Measurements from ENCODE around the gene EEFSEC.

Gene EEFSEC

GRCh38 chr3:128218548-128219257 lies 65.4 kb downstream of the EEFSEC start:
- H3K9me3 ChIP-seq (ENCODE audit: control insufficient read depth, insufficient read depth, low read length), result peaks cover 16% of the 10 kb centered on the region
- H3K27me3 ChIP-seq (ENCODE audit: control insufficient read depth, insufficient read depth, low read length), result 0 out of 2 replicates have a peak, but pooled peaks cover 3% of the 10 kb centered on the region
- no peak overlapping the region for H3K9ac ChIP-seq (ENCODE audit: low read depth, low read length)
- H3K4me3 ChIP-seq (ENCODE audit: low read depth, low read length), result no peak overlapping the region
- H3K27ac ChIP-seq (ENCODE audit: low read depth, low read length), result no peak overlapping the region
- peaks cover 6% of the 10 kb centered on the region; the same call in 1 of the 2 replicates for H3K4me1 ChIP-seq (ENCODE audit: control insufficient read depth, insufficient read depth, low read length)
- no peaks in the 10 kb centered on the region for H3K36me3 ChIP-seq (ENCODE audit: control insufficient read depth, insufficient read depth, low read length)

DNA sequence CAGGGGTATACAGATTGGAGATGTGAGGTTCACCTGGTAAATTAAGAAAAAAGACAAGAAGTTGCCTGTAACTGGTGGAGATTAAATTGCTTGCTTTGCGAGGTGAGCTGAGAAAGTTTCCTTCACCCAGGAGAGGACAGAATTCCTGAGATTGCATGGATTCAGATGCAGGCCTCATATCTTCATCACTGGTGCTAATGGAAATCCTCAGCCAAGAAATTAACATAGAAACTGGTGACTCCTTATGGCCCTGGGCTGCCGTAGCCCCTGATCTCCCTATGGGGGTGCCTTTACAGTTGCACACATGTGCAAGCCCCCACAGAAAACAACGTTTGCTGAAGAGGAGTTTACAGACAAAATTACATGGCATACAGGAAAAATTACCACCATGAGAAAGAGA lies 68.0 kb downstream of the EEFSEC start:
- Histone ChIP-seq H3K4me3 (ENCODE audit: low read depth, low read length) (no peak overlapping the region), H3K36me3 (ENCODE audit: control insufficient read depth, insufficient read depth, low read length) (no peaks in the 10 kb centered on the region), H3K27ac (ENCODE audit: low read depth, low read length) (no peak overlapping the region), H3K9me3 (ENCODE audit: control insufficient read depth, insufficient read depth, low read length) (peaks cover 16% of the 10 kb centered on the region), H3K9ac (ENCODE audit: low read depth, low read length) (no peak overlapping the region), H3K4me1 (ENCODE audit: control insufficient read depth, insufficient read depth, low read length) (no peaks in the 10 kb centered on the region), H3K27me3 (ENCODE audit: control insufficient read depth, insufficient read depth, low read length) (no peaks in the 10 kb centered on the region)

DNA sequence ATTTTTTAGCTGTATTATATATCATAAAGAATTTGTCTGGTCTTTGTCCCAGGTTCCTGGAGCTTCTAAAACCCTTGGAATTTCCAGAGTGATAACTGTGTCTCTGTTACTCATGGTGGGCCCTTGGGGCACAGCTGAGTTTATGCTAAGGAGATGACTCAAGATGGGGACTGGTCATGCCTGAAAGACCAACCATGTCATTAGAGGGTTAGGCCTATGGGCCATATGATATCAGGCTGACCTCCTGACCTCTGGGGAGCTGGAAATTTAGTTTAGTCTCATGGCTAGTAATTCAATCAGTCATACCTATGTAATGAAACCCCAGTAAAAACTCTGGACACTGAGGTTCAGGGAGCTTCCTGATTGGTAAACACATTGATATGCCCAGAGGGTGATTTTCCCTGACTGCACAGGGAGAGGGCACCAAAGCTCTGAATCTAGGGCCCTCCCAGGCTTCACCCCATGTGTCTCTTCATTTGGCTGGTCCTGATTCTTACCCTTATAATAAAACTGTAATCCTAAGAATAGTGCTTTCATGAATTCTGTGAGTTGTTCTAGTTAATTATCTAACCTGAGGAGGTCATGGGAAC lies 69.6 kb downstream of the EEFSEC start:
- Histone ChIP-seq H3K4me1 (ENCODE audit: control insufficient read depth, insufficient read depth, low read length) (0 out of 2 replicates have a peak, but pooled peaks cover 10% of the 10 kb centered on the region), H3K36me3 (ENCODE audit: control insufficient read depth, insufficient read depth, low read length) (no peaks in the 10 kb centered on the region), H3K27me3 (ENCODE audit: control insufficient read depth, insufficient read depth, low read length) (no peaks in the 10 kb centered on the region), H3K27ac (ENCODE audit: low read depth, low read length) (no peak overlapping the region), H3K9me3 (ENCODE audit: control insufficient read depth, insufficient read depth, low read length) (peaks cover 16% of the 10 kb centered on the region), H3K9ac (ENCODE audit: low read depth, low read length) (no peak overlapping the region), H3K4me3 (ENCODE audit: low read depth, low read length) (no peak overlapping the region)

DNA sequence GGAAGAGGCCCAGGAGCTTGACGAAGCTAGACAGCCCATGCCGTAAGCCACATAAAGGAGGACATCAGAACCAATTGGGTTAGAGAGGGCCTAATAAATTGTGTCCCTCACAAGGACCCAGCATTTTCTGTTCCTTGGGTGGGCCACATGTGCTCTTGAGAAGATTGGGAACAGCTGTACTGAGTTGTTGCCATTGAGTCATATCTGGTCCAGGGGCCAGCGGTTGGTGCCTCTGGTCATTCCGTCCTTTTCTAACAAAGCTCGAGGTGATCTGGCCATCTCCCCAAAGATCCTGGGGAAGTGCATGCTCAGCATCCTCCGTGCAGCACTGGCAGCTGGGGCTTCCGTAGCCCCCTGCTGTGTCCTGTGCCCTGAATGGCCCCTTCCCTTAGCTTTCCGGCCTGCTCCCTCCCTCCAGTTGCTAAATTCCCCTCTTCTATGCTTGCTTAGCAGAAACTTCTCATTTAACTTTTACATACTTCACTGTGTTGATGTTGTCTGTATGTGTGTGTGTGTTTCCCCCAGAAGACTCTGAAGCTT lies 73.0 kb downstream of the EEFSEC start:
- no peak overlapping the region for H3K27ac ChIP-seq (ENCODE audit: low read depth, low read length)
- no peak overlapping the region for H3K9ac ChIP-seq (ENCODE audit: low read depth, low read length)
- H3K4me1 ChIP-seq (ENCODE audit: control insufficient read depth, insufficient read depth, low read length), result peaks cover 11% of the 10 kb centered on the region; the same call in 1 of the 2 replicates
- H3K36me3 ChIP-seq (ENCODE audit: control insufficient read depth, insufficient read depth, low read length), result no peaks in the 10 kb centered on the region
- H3K9me3 ChIP-seq (ENCODE audit: control insufficient read depth, insufficient read depth, low read length), result peaks cover 16% of the 10 kb centered on the region
- H3K4me3 ChIP-seq (ENCODE audit: low read depth, low read length), result no peak overlapping the region
- no peaks in the 10 kb centered on the region for H3K27me3 ChIP-seq (ENCODE audit: control insufficient read depth, insufficient read depth, low read length)

DNA sequence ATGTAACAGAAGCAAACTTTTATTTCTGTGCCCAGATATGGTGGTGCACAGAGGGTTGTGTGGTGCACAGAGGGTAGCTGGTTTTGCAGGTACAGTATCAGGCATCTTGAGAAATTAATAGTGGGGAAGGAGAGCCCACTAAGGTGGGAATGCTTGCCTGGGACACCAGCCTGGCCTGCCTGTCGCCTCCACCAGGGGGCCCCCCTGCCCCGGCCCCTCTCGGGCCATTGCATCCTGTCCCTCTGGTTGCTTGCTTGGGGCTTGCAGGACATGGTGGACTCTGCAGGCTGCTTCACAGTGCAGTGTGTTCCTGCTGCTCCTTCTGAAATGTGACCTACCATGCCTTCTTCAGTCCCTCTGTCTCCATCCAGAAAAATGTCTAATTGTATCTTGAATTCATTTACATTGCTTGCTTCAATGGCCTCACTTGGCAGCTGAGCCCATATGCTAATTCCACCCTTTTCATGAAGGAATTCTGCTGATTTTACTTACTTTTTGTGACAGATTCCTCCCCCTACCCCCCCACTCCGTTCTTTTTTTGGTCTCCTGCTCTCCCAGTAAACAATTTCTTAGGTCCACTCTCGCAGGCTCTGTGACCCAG lies 73.6 kb downstream of the EEFSEC start:
- H3K9me3 ChIP-seq (ENCODE audit: control insufficient read depth, insufficient read depth, low read length), result peaks cover 16% of the 10 kb centered on the region
- no peaks in the 10 kb centered on the region for H3K36me3 ChIP-seq (ENCODE audit: control insufficient read depth, insufficient read depth, low read length)
- no peak overlapping the region for H3K9ac ChIP-seq (ENCODE audit: low read depth, low read length)
- H3K4me1 ChIP-seq (ENCODE audit: control insufficient read depth, insufficient read depth, low read length), result peaks cover 17% of the 10 kb centered on the region; the same call in 1 of the 2 replicates
- H3K4me3 ChIP-seq (ENCODE audit: low read depth, low read length), result no peak overlapping the region
- no peak overlapping the region for H3K27ac ChIP-seq (ENCODE audit: low read depth, low read length)
- no peaks in the 10 kb centered on the region for H3K27me3 ChIP-seq (ENCODE audit: control insufficient read depth, insufficient read depth, low read length)

- Histone ChIP-seq H3K4me1 (ENCODE audit: control insufficient read depth, insufficient read depth, low read length) (peaks cover 17% of the 10 kb centered on the region; the same call in 1 of the 2 replicates), H3K36me3 (ENCODE audit: control insufficient read depth, insufficient read depth, low read length) (no peaks in the 10 kb centered on the region), H3K4me3 (ENCODE audit: low read depth, low read length) (no peak overlapping the region), H3K9ac (ENCODE audit: low read depth, low read length) (no peak overlapping the region), H3K27me3 (ENCODE audit: control insufficient read depth, insufficient read depth, low read length) (no peaks in the 10 kb centered on the region), H3K27ac (ENCODE audit: low read depth, low read length) (no peak overlapping the region), H3K9me3 (ENCODE audit: control insufficient read depth, insufficient read depth, low read length) (peaks cover 12% of the 10 kb centered on the region)
Measured at GRCh38 chr3:128227507-128227906, 74.2 kb downstream of the EEFSEC start.

DNA sequence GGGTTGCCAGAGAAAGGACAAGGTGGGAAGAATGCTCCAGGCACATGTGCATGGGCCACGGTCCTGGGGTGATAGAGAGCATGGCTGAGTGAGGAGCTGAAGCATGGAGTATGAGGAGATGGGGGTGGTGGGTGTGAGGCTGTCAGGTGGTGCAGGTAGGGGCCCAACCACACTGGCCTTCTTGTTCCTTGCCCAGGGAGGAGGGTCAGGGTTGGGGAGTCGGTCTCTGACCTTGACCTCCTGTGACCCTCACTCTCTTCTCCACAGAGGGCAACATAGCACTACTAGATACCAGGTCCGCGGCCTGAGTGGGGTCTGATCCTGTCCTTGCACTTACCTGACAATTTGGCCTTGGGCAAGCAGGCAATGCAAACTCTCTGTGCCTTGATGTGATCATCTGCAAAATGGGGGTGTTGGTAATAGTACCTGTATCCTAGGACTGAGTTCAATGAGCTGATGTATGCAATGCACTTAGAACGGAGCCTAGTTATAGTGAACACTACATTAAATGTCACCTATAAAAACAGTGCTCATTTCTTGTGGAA lies 75.2 kb downstream of the EEFSEC start:
- Histone ChIP-seq H3K27ac (ENCODE audit: low read depth, low read length) (no peak overlapping the region), H3K4me1 (ENCODE audit: control insufficient read depth, insufficient read depth, low read length) (peaks cover 17% of the 10 kb centered on the region; the same call in 1 of the 2 replicates), H3K4me3 (ENCODE audit: low read depth, low read length) (no peak overlapping the region), H3K9ac (ENCODE audit: low read depth, low read length) (no peak overlapping the region), H3K9me3 (ENCODE audit: control insufficient read depth, insufficient read depth, low read length) (peaks cover 3% of the 10 kb centered on the region), H3K27me3 (ENCODE audit: control insufficient read depth, insufficient read depth, low read length) (no peaks in the 10 kb centered on the region), H3K36me3 (ENCODE audit: control insufficient read depth, insufficient read depth, low read length) (no peaks in the 10 kb centered on the region)

- H3K27ac ChIP-seq (ENCODE audit: low read depth, low read length), result no peak overlapping the region
Measured at GRCh38 chr3:128229106-128229857, 76.0 kb downstream of the EEFSEC start.

DNA sequence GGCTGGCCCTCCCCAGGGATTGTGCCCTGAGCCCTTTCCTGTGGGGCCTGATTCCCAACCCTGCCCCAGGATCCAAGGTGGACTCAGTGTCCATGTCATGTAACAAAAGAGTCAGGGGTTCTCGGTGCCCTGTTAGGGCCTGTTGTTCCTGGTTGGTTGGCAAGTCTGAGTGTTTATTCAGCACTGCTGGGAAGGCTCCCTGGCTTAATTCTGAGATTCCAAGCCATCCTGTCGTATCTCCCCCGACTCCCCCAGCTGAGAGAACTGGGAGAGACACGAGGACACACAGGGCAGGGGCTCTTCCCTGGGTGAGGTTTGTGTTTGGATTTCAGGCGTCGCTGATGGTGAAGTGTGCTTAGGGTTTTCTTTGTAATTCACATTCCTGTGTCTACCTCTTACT lies 78.3 kb downstream of the EEFSEC start:
- Histone ChIP-seq H3K36me3 (ENCODE audit: control insufficient read depth, insufficient read depth, low read length) (no peaks in the 10 kb centered on the region), H3K27me3 (ENCODE audit: control insufficient read depth, insufficient read depth, low read length) (no peaks in the 10 kb centered on the region), H3K9ac (ENCODE audit: low read depth, low read length) (peak overlapping the region; percentile 30; the same call in 1 of the 2 replicates), H3K4me1 (ENCODE audit: control insufficient read depth, insufficient read depth, low read length) (peaks cover 15% of the 10 kb centered on the region; the same call in 1 of the 2 replicates), H3K27ac (ENCODE audit: low read depth, low read length) (no peak overlapping the region), H3K4me3 (ENCODE audit: low read depth, low read length) (no peak overlapping the region), H3K9me3 (ENCODE audit: control insufficient read depth, insufficient read depth, low read length) (no peaks in the 10 kb centered on the region)

More at GRCh38 chr3:128229106-128229857, 76.0 kb downstream of the EEFSEC start:
- Histone ChIP-seq H3K4me1 (ENCODE audit: control insufficient read depth, insufficient read depth, low read length) (peaks cover 17% of the 10 kb centered on the region; the same call in 1 of the 2 replicates), H3K4me3 (ENCODE audit: low read depth, low read length) (no peak overlapping the region), H3K27me3 (ENCODE audit: control insufficient read depth, insufficient read depth, low read length) (no peaks in the 10 kb centered on the region), H3K9ac (ENCODE audit: low read depth, low read length) (no peak overlapping the region), H3K36me3 (ENCODE audit: control insufficient read depth, insufficient read depth, low read length) (no peaks in the 10 kb centered on the region), H3K9me3 (ENCODE audit: control insufficient read depth, insufficient read depth, low read length) (no peaks in the 10 kb centered on the region)

DNA sequence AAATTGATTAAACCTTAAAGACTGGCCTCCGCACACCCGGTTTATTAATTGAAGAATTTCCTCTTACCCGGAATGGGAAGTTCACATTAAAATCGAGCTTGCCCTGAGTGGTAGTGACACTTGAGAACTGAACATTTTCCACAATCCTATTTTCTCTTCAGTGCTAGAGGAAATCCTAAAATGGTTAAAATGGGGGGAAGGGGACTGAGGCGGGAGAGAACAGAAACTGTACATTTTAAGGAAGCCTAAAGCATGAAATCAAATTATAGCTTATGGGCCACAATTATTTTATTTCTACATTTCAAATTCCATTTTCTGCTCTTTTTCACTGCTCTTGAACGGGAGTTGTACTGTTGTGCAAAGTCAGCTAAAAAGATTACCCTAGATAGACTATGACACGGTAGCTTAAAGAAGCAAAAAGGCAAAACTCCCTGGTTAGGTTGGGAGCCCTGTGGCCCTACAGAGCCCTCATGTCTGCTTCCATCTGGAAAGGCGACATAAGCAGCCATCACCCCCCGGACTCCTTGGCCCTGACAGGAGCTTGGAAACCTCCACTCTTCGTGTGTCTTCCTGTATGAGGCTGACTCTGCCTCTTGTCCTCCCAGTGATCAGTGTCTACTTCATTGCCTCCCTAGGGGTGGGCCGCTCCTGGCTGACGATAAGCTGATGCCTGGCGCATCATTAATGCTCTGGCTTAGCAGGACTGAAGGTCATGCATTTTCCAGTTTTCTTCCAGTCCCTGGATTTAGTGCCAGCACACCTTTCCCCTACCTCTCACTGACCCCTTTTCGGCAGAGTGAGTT lies 79.3 kb downstream of the EEFSEC start:
- no peaks in the 10 kb centered on the region for H3K36me3 ChIP-seq (ENCODE audit: control insufficient read depth, insufficient read depth, low read length)
- no peaks in the 10 kb centered on the region for H3K27me3 ChIP-seq (ENCODE audit: control insufficient read depth, insufficient read depth, low read length)
- H3K4me1 ChIP-seq (ENCODE audit: control insufficient read depth, insufficient read depth, low read length), result peaks cover 7% of the 10 kb centered on the region; the same call in 1 of the 2 replicates
- H3K9ac ChIP-seq (ENCODE audit: low read depth, low read length), result no peak overlapping the region
- H3K27ac ChIP-seq (ENCODE audit: low read depth, low read length), result no peak overlapping the region
- H3K9me3 ChIP-seq (ENCODE audit: control insufficient read depth, insufficient read depth, low read length), result no peaks in the 10 kb centered on the region
- no peak overlapping the region for H3K4me3 ChIP-seq (ENCODE audit: low read depth, low read length)

Measured in HUES48 (cell line).